ENCODE measurements around the gene COL4A1. TPM values are rescaled to one million over a fixed set of nuclear protein-coding genes. Genes with fewer than 3 reads are reported as not detected.
A peak's percentile ranks its signal among the peaks of the same experiment; 100 is the strongest.

The COL4A1 gene
- total RNA-seq, 1 donor from 2014 or later, result 5,210 TPM

- H3K9me3 Mint-ChIP-seq (ENCODE audit: low read depth), result no peaks in the 10 kb centered on the region
- peaks cover 69% of the 10 kb centered on the region for H3K36me3 Mint-ChIP-seq (ENCODE audit: low read depth)
- no peak for TF ChIP-seq CTCF (IDR thresholded peaks at IDR 0.05)
- peaks cover 2% of the 10 kb centered on the region for H3K4me1 Mint-ChIP-seq (ENCODE audit: low read depth)
- no peak for DNase-seq (ENCODE audit: low spot score)
- H3K27me3 Mint-ChIP-seq (ENCODE audit: low read depth), result no peaks in the 10 kb centered on the region
- H3K27ac Mint-ChIP-seq (ENCODE audit: unreplicated experiment), result peak overlapping the region; percentile 38
- H3K4me3 Mint-ChIP-seq (ENCODE audit: unreplicated experiment), result no peak overlapping the region
Observed at GRCh38 chr13:110164706-110165105, 142.3 kb downstream of the COL4A1 start.

GRCh38 chr13:110162866-110163658 is 143.9 kb downstream of the COL4A1 start:
- no peaks in the 10 kb centered on the region for H3K9me3 Mint-ChIP-seq (ENCODE audit: low read depth)
- DNase-seq (ENCODE audit: low spot score), result no peak
- H3K27me3 Mint-ChIP-seq (ENCODE audit: low read depth), result no peaks in the 10 kb centered on the region
- H3K4me1 Mint-ChIP-seq (ENCODE audit: low read depth), result peaks cover 8% of the 10 kb centered on the region
- TF ChIP-seq CTCF (IDR thresholded peaks at IDR 0.05), result no peak
- peaks cover 69% of the 10 kb centered on the region for H3K36me3 Mint-ChIP-seq (ENCODE audit: low read depth)
- H3K4me3 Mint-ChIP-seq (ENCODE audit: unreplicated experiment), result no peak overlapping the region
- peak overlapping the region; percentile 6 for H3K27ac Mint-ChIP-seq (ENCODE audit: unreplicated experiment)

GRCh38 chr13:110162053-110162452 is 144.9 kb downstream of the COL4A1 start:
- Mint-ChIP-seq H3K36me3 (ENCODE audit: low read depth) (peaks cover 67% of the 10 kb centered on the region), H3K4me3 (ENCODE audit: unreplicated experiment) (no peak overlapping the region), H3K4me1 (ENCODE audit: low read depth) (peaks cover 13% of the 10 kb centered on the region), H3K27ac (ENCODE audit: unreplicated experiment) (peak overlapping the region; percentile 5), H3K9me3 (ENCODE audit: low read depth) (no peaks in the 10 kb centered on the region), H3K27me3 (ENCODE audit: low read depth) (no peaks in the 10 kb centered on the region)
- no peak for TF ChIP-seq CTCF (IDR thresholded peaks at IDR 0.05)
- DNase-seq (ENCODE audit: low spot score), result no peak

- no peak for TF ChIP-seq CTCF (IDR thresholded peaks at IDR 0.05)
- no peaks in the 10 kb centered on the region for H3K9me3 Mint-ChIP-seq (ENCODE audit: low read depth)
- no peak overlapping the region for H3K4me3 Mint-ChIP-seq (ENCODE audit: unreplicated experiment)
- H3K36me3 Mint-ChIP-seq (ENCODE audit: low read depth), result peaks cover 68% of the 10 kb centered on the region
- H3K27me3 Mint-ChIP-seq (ENCODE audit: low read depth), result no peaks in the 10 kb centered on the region
- peak overlapping the region; percentile 62 for H3K27ac Mint-ChIP-seq (ENCODE audit: unreplicated experiment)
- no peak for DNase-seq (ENCODE audit: low spot score)
- H3K4me1 Mint-ChIP-seq (ENCODE audit: low read depth), result peaks cover 20% of the 10 kb centered on the region
Observed at GRCh38 chr13:110161112-110161882, 145.7 kb downstream of the COL4A1 start.

- H3K27ac Mint-ChIP-seq (ENCODE audit: unreplicated experiment), result peak overlapping the region; percentile 80
- no peak for DNase-seq (ENCODE audit: low spot score)
- no peaks in the 10 kb centered on the region for H3K27me3 Mint-ChIP-seq (ENCODE audit: low read depth)
- no peak for TF ChIP-seq CTCF (IDR thresholded peaks at IDR 0.05)
- H3K36me3 Mint-ChIP-seq (ENCODE audit: low read depth), result peaks cover 69% of the 10 kb centered on the region
- H3K9me3 Mint-ChIP-seq (ENCODE audit: low read depth), result no peaks in the 10 kb centered on the region
- H3K4me1 Mint-ChIP-seq (ENCODE audit: low read depth), result peaks cover 28% of the 10 kb centered on the region
- H3K4me3 Mint-ChIP-seq (ENCODE audit: unreplicated experiment), result no peak overlapping the region
Observed at GRCh38 chr13:110158226-110158625, 148.7 kb downstream of the COL4A1 start.

Measured in chondrocyte (in vitro differentiated cells).